ENCODE results near the gene PLA2G2D. TPM values are rescaled to one million over a fixed set of nuclear protein-coding genes. Genes with fewer than 3 reads are reported as not detected.

Gene PLA2G2D
- total and polyA plus RNA-seq, 2 of the 13 experiments (the other 11 are each of a cell fraction or from before 2014, with no cell fraction given) = not detected

- DNase-seq (ENCODE audit: low spot score) (no peak), FAIRE-seq (no peak), ATAC-seq (no peak)
- no peaks in the 10 kb centered on the region for H3K36me3 ChIP-seq (replicated peaks in 1 of 2; ENCODE audit: control insufficient read depth in 1 of 2, insufficient read depth in 2 of 2, low read length in 2 of 2)
- no peak for TF ChIP-seq REPIN1 (CRISPR knock-in tag; IDR thresholded peaks at IDR 0.05; ENCODE audit: borderline replicate concordance, low read depth)
- no peak for TF ChIP-seq MEIS1 (CRISPR knock-in tag; IDR thresholded peaks at IDR 0.05; ENCODE audit: borderline replicate concordance)
- no peak for TF ChIP-seq HES4 (CRISPR knock-in tag; IDR thresholded peaks at IDR 0.05; ENCODE audit: borderline replicate concordance)
- TF ChIP-seq YY1 (IDR thresholded peaks at IDR 0.05; ENCODE audit: insufficient read depth, insufficient replicate concordance, low read depth, low read length) = no peak
- no peak for TF ChIP-seq SRSF9 (IDR thresholded peaks at IDR 0.05; ENCODE audit: borderline replicate concordance, insufficient read depth, low read depth, low read length, poor library complexity, severe bottlenecking)
- no peak for TF ChIP-seq TSC22D2 (CRISPR knock-in tag; IDR thresholded peaks at IDR 0.05; ENCODE audit: borderline replicate concordance)
- no peak for TF ChIP-seq ZNF24 (IDR thresholded peaks at IDR 0.05)
- TF ChIP-seq, protein P1, sequence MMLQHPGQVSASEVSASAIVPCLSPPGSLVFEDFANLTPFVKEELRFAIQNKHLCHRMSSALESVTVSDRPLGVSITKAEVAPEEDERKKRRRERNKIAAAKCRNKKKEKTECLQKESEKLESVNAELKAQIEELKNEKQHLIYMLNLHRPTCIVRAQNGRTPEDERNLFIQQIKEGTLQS (CRISPR knock-in tag; IDR thresholded peaks at IDR 0.05) = no peak
- no peak for TF ChIP-seq ZNF670 (CRISPR knock-in tag; IDR thresholded peaks at IDR 0.05; ENCODE audit: borderline replicate concordance)
- no peak for TF ChIP-seq MTA1 (CRISPR knock-in tag; IDR thresholded peaks at IDR 0.05; ENCODE audit: borderline replicate concordance)
- TF ChIP-seq HNRNPLL (IDR thresholded peaks at IDR 0.05; ENCODE audit: low read depth, low read length, poor library complexity, severe bottlenecking) = no peak
- no peak for TF ChIP-seq FOSL1 (CRISPR knock-in tag; IDR thresholded peaks at IDR 0.05; ENCODE audit: borderline replicate concordance)
- TF ChIP-seq HIVEP1 (CRISPR knock-in tag; IDR thresholded peaks at IDR 0.05) = no peak
- TF ChIP-seq UBTF (CRISPR knock-in tag; IDR thresholded peaks at IDR 0.05) = no peak
- no peak for TF ChIP-seq ZFYVE20 (CRISPR knock-in tag; IDR thresholded peaks at IDR 0.05; ENCODE audit: borderline replicate concordance, low read depth)
- TF ChIP-seq KLF16 (CRISPR knock-in tag; IDR thresholded peaks at IDR 0.05) = no peak
- TF ChIP-seq ZNF878 (CRISPR knock-in tag; IDR thresholded peaks at IDR 0.05) = no peak
- CTCF ChIA-PET (ENCODE audit: low intra/inter-chr PET ratio, low total read pairs) = no interaction called here
- H3K4me1 ChIP-seq (ENCODE audit: insufficient read depth, low read length) = no peaks in the 10 kb centered on the region
- H3K27me3 ChIP-seq (ENCODE audit: control insufficient read depth in 1 of 2, insufficient read depth in 2 of 2, low read length in 2 of 2) = peaks cover 0 to 11% of the 10 kb centered on the region in 2 experiments; a peak in 2 of 5 replicates
- 7% methylated on average over 2 of the region's 9 CpGs for WGBS (ENCODE audit: low lambda C conversion rate)
- H2AFZ ChIP-seq (ENCODE audit: low read length) = no peak overlapping the region
- no peak overlapping the region for H3K9ac ChIP-seq (ENCODE audit: insufficient read depth, low read depth, low read length)
- no peak overlapping the region for H3K4me2 ChIP-seq (ENCODE audit: low read depth, low read length)
- intact Hi-C loops (cut with micrococcal nuclease; ENCODE audit: unreplicated experiment) (no loop called here), in situ Hi-C loops (cut with HindIII; ENCODE audit: extremely low pct_ligation_motif_present, low pct_unique_long_range_greater_than_20kb) (no loop called here)
- no peaks in the 10 kb centered on the region for H3K9me3 ChIP-seq (ENCODE audit: low read length)
- no peak overlapping the region for H3K27ac ChIP-seq (ENCODE audit: extremely low read length, insufficient read depth, low read length)
- H4K20me1 ChIP-seq (ENCODE audit: insufficient read depth, low read length) = no peaks in the 10 kb centered on the region
- no TSS peak for BruUV-seq (replicated peaks)
- H3K79me2 ChIP-seq (ENCODE audit: insufficient read depth, low read length) = no peaks in the 10 kb centered on the region
- POLR2A ChIA-PET = no interaction called here
- H3K4me3 ChIP-seq (replicated peaks in 1 of 3; ENCODE audit: insufficient read depth in 1 of 3, low read depth in 2 of 3, low read length in 3 of 3) = no peak overlapping the region
Measured at GRCh38 chr1:20126041-20126805, 6.9 kb upstream of the PLA2G2D start.
